IMR-90 (cell line): ENCODE results near the gene TM2D1. TPM values are rescaled to one million over a fixed set of nuclear protein-coding genes. Genes with fewer than 3 reads are reported as not detected.

Experiments
- ATAC-seq: fragments of 200-7000 bp; cut with Tn5 transposase; 2 replicates; pipeline ENCODE4 v1.9.1; 2020; ENCODE audit warnings: low read depth, mild to moderate bottlenecking, moderate library complexity
- BruUV-seq: library from RNA; stranded (reverse); fragments of 400-500 nt; replicated peaks from 2 replicates; lab custom pipeline; 2021; lab: Mats Ljungman, UMichigan
- CTCF ChIA-PET: fragments of 300-600 bp; formaldehyde crosslinking; extraction: SDS; loops from one replicate; lab custom pipeline; 2021; ENCODE audit warnings: antibody characterized with exemption; lab: Yijun Ruan, JAX
- POLR2A ChIA-PET: fragments of 300-600 bp; sonication (Branson Sonifier 250); formaldehyde crosslinking; loops from one replicate; lab custom pipeline; 2022; ENCODE audit warnings: antibody characterized with exemption; ENCODE audit not compliant: unreplicated experiment; lab: Charles Lee
- DNase-seq: peaks from one replicate; pipeline ENCODE4 v3.0.0; 2013
- H2AFZ ChIP-seq: replicated peaks from 2 replicates; pipeline ENCODE3; 2013; ENCODE audit warnings: low read length, mild to moderate bottlenecking; ENCODE audit not compliant: poor library complexity
- H2AK5ac ChIP-seq: 2 replicates; pipeline ENCODE4 v1.6.1; 2013; ENCODE audit warnings: low read depth, low read length, inconsistent platforms
- H2AK9ac ChIP-seq: replicated peaks from 2 replicates; pipeline ENCODE3; 2013; ENCODE audit warnings: mild to moderate bottlenecking, low read depth, low read length, moderate library complexity; ENCODE audit not compliant: poor library complexity
- H2BK120ac ChIP-seq: 2 replicates; pipeline ENCODE4 v1.6.1; 2013; ENCODE audit warnings: low read depth, low read length, inconsistent platforms
- H2BK15ac ChIP-seq: 3 replicates; pipeline ENCODE4 v1.6.1; 2013; ENCODE audit warnings: low read depth, low read length, inconsistent platforms
- H2BK20ac ChIP-seq: 2 replicates; pipeline ENCODE4 v1.6.1; 2013; ENCODE audit warnings: low read depth, mild to moderate bottlenecking, inconsistent platforms, low read length, moderate library complexity
- H2BK5ac ChIP-seq: 2 replicates; pipeline ENCODE4 v1.6.1; 2013; ENCODE audit warnings: mild to moderate bottlenecking, low read depth, low read length, inconsistent platforms; ENCODE audit not compliant: poor library complexity, severe bottlenecking
- H3K14ac ChIP-seq: replicated peaks from 2 replicates; pipeline ENCODE4 v1.6.1; 2013; ENCODE audit warnings: low read depth, low read length, inconsistent platforms
- H3K18ac ChIP-seq: 2 replicates; pipeline ENCODE4 v1.6.1; 2013; ENCODE audit warnings: low read depth, low read length, control low read depth
- H3K23ac ChIP-seq: 2 replicates; pipeline ENCODE4 v1.6.1; 2013; ENCODE audit warnings: low read depth, low read length, inconsistent platforms
- H3K27ac ChIP-seq: 2 replicates; pipeline ENCODE4 v1.5.1; 2013; ENCODE audit warnings: mild to moderate bottlenecking, control low read depth, low read length; ENCODE audit not compliant: insufficient read depth
- H3K27me3 ChIP-seq: 2 replicates; pipeline ENCODE4 v1.6.1; 2013; ENCODE audit warnings: low read length; ENCODE audit not compliant: control insufficient read depth, insufficient read depth
- H3K36me3 ChIP-seq: 2 replicates; pipeline ENCODE4 v1.6.1; 2013; ENCODE audit warnings: low read length, mixed read lengths; ENCODE audit not compliant: control insufficient read depth, insufficient read depth
- H3K4ac ChIP-seq: 2 replicates; pipeline ENCODE4 v1.6.1; 2013; ENCODE audit warnings: low read depth, low read length, inconsistent platforms
- H3K4me1 ChIP-seq: 2 replicates; pipeline ENCODE4 v1.6.1; 2013; ENCODE audit warnings: low read length, mixed read lengths; ENCODE audit not compliant: control insufficient read depth, insufficient read depth
- H3K4me2 ChIP-seq: 2 replicates; pipeline ENCODE4 v1.6.1; 2013; ENCODE audit warnings: low read depth, mild to moderate bottlenecking, control low read depth, low read length, moderate library complexity
- H3K4me3 ChIP-seq: 2 replicates; pipeline ENCODE4 v1.5.1; 2013; ENCODE audit warnings: low read depth, mild to moderate bottlenecking, control low read depth, low read length, moderate library complexity; ENCODE audit not compliant: insufficient read depth
- H3K56ac ChIP-seq: 2 replicates; pipeline ENCODE4 v1.6.1; 2013; ENCODE audit warnings: low read length, inconsistent platforms; ENCODE audit not compliant: insufficient read depth; ENCODE audit errors: extremely low read depth
- H3K79me1 ChIP-seq, 2 experiments: 2 replicates each; pipeline ENCODE4 v1.6.1; 2013; ENCODE audit warnings: low read length in 2 of 2, inconsistent platforms in 1 of 2, low read depth in 1 of 2
- H3K9ac ChIP-seq: 2 replicates; pipeline ENCODE4 v1.6.1; 2013; ENCODE audit warnings: low read depth, low read length, control low read depth
- H3K9me1 ChIP-seq: 2 replicates; pipeline ENCODE4 v1.6.1; 2013; ENCODE audit warnings: low read length, inconsistent platforms; ENCODE audit not compliant: insufficient read depth
- H3K9me3 ChIP-seq: 2 replicates; pipeline ENCODE4 v1.6.1; 2013; ENCODE audit warnings: low read length; ENCODE audit not compliant: control insufficient read depth, insufficient read depth
- H4K20me1 ChIP-seq: 2 replicates; pipeline ENCODE4 v1.6.1; 2013; ENCODE audit warnings: low read length, inconsistent platforms; ENCODE audit not compliant: insufficient read depth
- H4K5ac ChIP-seq: 2 replicates; pipeline ENCODE4 v1.6.1; 2013; ENCODE audit warnings: mild to moderate bottlenecking, low read depth, low read length, control low read depth
- H4K8ac ChIP-seq, 2 experiments: 2 replicates each; pipeline ENCODE4 v1.6.1; 2013; ENCODE audit warnings: low read depth in 2 of 2, low read length in 2 of 2, control low read depth in 1 of 2, inconsistent platforms in 1 of 2
- H4K91ac ChIP-seq: 2 replicates; pipeline ENCODE4 v1.6.1; 2013; ENCODE audit warnings: low read depth, low read length, inconsistent platforms; ENCODE audit not compliant: insufficient read depth
- CEBPB ChIP-seq: IDR thresholded peaks from 2 replicates; pipeline ENCODE4 v1.6.1; 2012; ENCODE audit warnings: low read depth, low read length, improper control_type of control experiment
- MAFK ChIP-seq: IDR thresholded peaks from 2 replicates; pipeline ENCODE4 v1.6.1; 2012; ENCODE audit warnings: low read depth, low read length, improper control_type of control experiment
- NFE2L2 ChIP-seq: fragments of 150-350 bp; IDR thresholded peaks from 2 replicates; pipeline ENCODE4 v1.6.1; 2016; ENCODE audit warnings: low read depth, mild to moderate bottlenecking, low read length
- WGBS, 2 experiments: methylation state at CpG; one replicate each; pipeline versions ENCODE4 v1.1.5 to v1.1.7; 2013; ENCODE audit warnings: missing lambda C conversion rate in 2 of 2; ENCODE audit not compliant: insufficient read length in 1 of 2; ENCODE audit errors: extremely low coverage in 2 of 2; 5-methylcytosine and 5-hydroxymethylcytosine counted together
- dilution Hi-C: fragments of 300-500 bp; cut with HindIII; formaldehyde crosslinking; loops from one replicate; pipeline ENCODE4 v1.14.3; 2018; ENCODE audit warnings: low sequenced_read_pairs; ENCODE audit not compliant: unreplicated experiment
- in situ Hi-C: fragments of 300-500 bp; cut with MboI; formaldehyde crosslinking; loops from 3 replicates; pipeline ENCODE4 v1.14.3; 2019; ENCODE audit warnings: low sequenced_read_pairs, inconsistent platforms, mixed read lengths
- intact Hi-C: fragments of 100-400 bp; cut with micrococcal nuclease; formaldehyde crosslinking; loops from 2 replicates; pipeline ENCODE4 v1.10.0; 2022
- polyA plus RNA-seq, 3 experiments: library from polyadenylated mRNA; depleted of rRNA; stranded (reverse); fragments of >200 nt; gene quantifications; 2 replicates each; pipeline ENCODE4 v1.2.3, GENCODE V29; 2012; ENCODE audit warnings: low replicate concordance in 1 of 3
- total RNA-seq: library from RNA; depleted of rRNA; stranded (reverse); fragments of >200 nt; gene quantifications from 2 replicates; pipeline ENCODE4 v1.2.3, GENCODE V29; 2012

Gene TM2D1
- total and polyA plus RNA-seq, 2 of the 4 experiments (the other 2 are of a cell fraction) = 14.3 to 32.7 TPM

GRCh38 chr1:61708953-61709907 is 15.7 kb downstream of the TM2D1 start:
- Histone ChIP-seq H3K9me3 (no peaks in the 10 kb centered on the region), H2BK15ac (no peak overlapping the region), H3K4me3 (no peak overlapping the region), H3K27ac (no peak overlapping the region), H3K9ac (no peak overlapping the region), H3K4ac (no peak overlapping the region), H2AFZ (no peak overlapping the region), H2BK5ac (no peak overlapping the region), H3K18ac (no peak overlapping the region), H4K5ac (no peak overlapping the region), H3K4me1 (peaks cover 4% of the 10 kb centered on the region; the same call in 1 of the 2 replicates), H4K91ac (no peak overlapping the region), H3K9me1 (no peaks in the 10 kb centered on the region), H2BK120ac (no peak overlapping the region), H2AK9ac (no peak overlapping the region), H3K56ac (no peak overlapping the region), H3K23ac (no peak overlapping the region), H3K27me3 (no peaks in the 10 kb centered on the region), H3K36me3 (peaks cover 15% of the 10 kb centered on the region), H2BK20ac (no peak overlapping the region), H3K79me1 (peaks cover 20 to 21% of the 10 kb centered on the region in 2 experiments), H3K14ac (no peak overlapping the region), H3K4me2 (no peak overlapping the region), H4K8ac (no peak overlapping the region), H4K20me1 (peaks cover 6% of the 10 kb centered on the region; the same call in 1 of the 2 replicates), H2AK5ac (no peak overlapping the region)
- DNase-seq (peak; percentile 31), ATAC-seq (no peak)
- TF ChIP-seq CEBPB (peak; percentile 49), NFE2L2 (peak; percentile 19; the same call in 1 of the 2 replicates), MAFK (no peak)
- intact Hi-C loops (no loop called here), dilution Hi-C loops (no loop called here), in situ Hi-C loops (no loop called here)
- no TSS peak for BruUV-seq
- WGBS, 2 experiments = no CpG with 5 or more reads among the region's 7 CpGs
- ChIA-PET POLR2A (no interaction called here), CTCF (no interaction called here)
